Measurements from ENCODE around the gene RASGEF1C. TPM values are rescaled to one million over a fixed set of nuclear protein-coding genes. Genes with fewer than 3 reads are reported as not detected.

RASGEF1C gene
- total and polyA plus RNA-seq, 8 donors = 0.20 to 6.8 (median 0.86) TPM; not detected in 4

- intact Hi-C loops (cut with DNase I; ENCODE audit: low total_unique reads) = loop anchor here (10.0 kb wide), 1 partner anchor 174 kb away; no protein-coding TSS in a partner anchor
- 94 to 100% (median 99%) methylated on average over 7 to 8 of the region's 8 CpGs for WGBS, 5 donors
- TF ChIP-seq CTCF (IDR thresholded peaks at IDR 0.05) (no peak), POLR2AphosphoS5 (IDR thresholded peaks at IDR 0.05) (no peak), EP300 (IDR thresholded peaks at IDR 0.05) (no peak), POLR2A (IDR thresholded peaks at IDR 0.05) (no peak)
Observed at GRCh38 chr5:180088561-180088960, 120.5 kb downstream of the RASGEF1C start.

GRCh38 chr5:180086816-180087399 lies 122.1 kb downstream of the RASGEF1C start:
- intact Hi-C loops (cut with DNase I; ENCODE audit: low total_unique reads) = loop anchor here (10.0 kb wide), 1 partner anchor 172 kb away; no protein-coding TSS in a partner anchor

More at GRCh38 chr5:180088561-180088960, 120.5 kb downstream of the RASGEF1C start:
- Histone ChIP-seq H3K4me1 (peaks cover 6 to 34% (median 31%) of the 10 kb centered on the region in 4 donors), H3K36me3 (no peaks in the 10 kb centered on the region), H3K4me3 (no peak overlapping the region), H3K27ac (no peak overlapping the region), H3K9me3 (no peaks in the 10 kb centered on the region), H3K27me3 (no peaks in the 10 kb centered on the region)
- no peak for DNase-seq

GRCh38 chr5:180085837-180086236 lies 123.2 kb downstream of the RASGEF1C start:
- intact Hi-C loops (cut with DNase I; ENCODE audit: low total_unique reads) = loop anchor here (10.0 kb wide), 1 partner anchor 171 kb away; no protein-coding TSS in a partner anchor
- TF ChIP-seq POLR2AphosphoS5 (IDR thresholded peaks at IDR 0.05) (no peak), EP300 (IDR thresholded peaks at IDR 0.05) (no peak), CTCF (IDR thresholded peaks at IDR 0.05) (no peak), POLR2A (IDR thresholded peaks at IDR 0.05) (no peak)
- Histone ChIP-seq H3K4me1 (peaks cover 3 to 27% (median 23%) of the 10 kb centered on the region in 4 donors), H3K36me3 (no peaks in the 10 kb centered on the region), H3K4me3 (no peak overlapping the region), H3K9me3 (no peaks in the 10 kb centered on the region), H3K27ac (no peak overlapping the region), H3K27me3 (peaks cover 0 to 3% (median 0%) of the 10 kb centered on the region in 3 donors)
- whole genome bisulfite sequencing, 5 donors = 47 to 57% (median 52%) methylated on average over 7 of the region's 7 CpGs
- DNase-seq = no peak

More at GRCh38 chr5:180086816-180087399, 122.1 kb downstream of the RASGEF1C start:
- H3K27ac ChIP-seq = no peak overlapping the region
- no peaks in the 10 kb centered on the region for H3K36me3 ChIP-seq
- H3K27me3 ChIP-seq = no peaks in the 10 kb centered on the region
- no peak for DNase-seq
- no peaks in the 10 kb centered on the region for H3K9me3 ChIP-seq
- H3K4me1 ChIP-seq = peaks cover 6 to 34% (median 31%) of the 10 kb centered on the region in 4 donors
- H3K4me3 ChIP-seq = no peak overlapping the region
- TF ChIP-seq POLR2A (IDR thresholded peaks at IDR 0.05) (no peak), CTCF (IDR thresholded peaks at IDR 0.05) (no peak), POLR2AphosphoS5 (IDR thresholded peaks at IDR 0.05) (no peak), EP300 (IDR thresholded peaks at IDR 0.05) (no peak)
- WGBS, 5 donors = 76 to 83% (median 81%) methylated on average over 11 of the region's 11 CpGs

- intact Hi-C loops (cut with DNase I; ENCODE audit: low total_unique reads) = loop anchor here (10.0 kb wide), 1 partner anchor 170 kb away; no protein-coding TSS in a partner anchor
Observed at GRCh38 chr5:180084638-180085561, 124.1 kb downstream of the RASGEF1C start.

More at GRCh38 chr5:180084638-180085561, 124.1 kb downstream of the RASGEF1C start:
- TF ChIP-seq CTCF (IDR thresholded peaks at IDR 0.05) = no peak
- peak in 2 of 3 donors; percentile 82 to 84 for TF ChIP-seq POLR2AphosphoS5 (IDR thresholded peaks at IDR 0.05)
- DNase-seq = peak; percentile 83 to 91
- H3K9me3 ChIP-seq = no peaks in the 10 kb centered on the region
- H3K4me1 ChIP-seq = peaks cover 0 to 18% (median 14%) of the 10 kb centered on the region in 4 donors
- peaks cover 0 to 8% (median 0%) of the 10 kb centered on the region in 3 donors for H3K27me3 ChIP-seq
- WGBS, 5 donors = 27 to 43% (median 34%) methylated on average over 10 to 13 of the region's 13 CpGs
- no peaks in the 10 kb centered on the region for H3K36me3 ChIP-seq
- peak overlapping the region; percentile 12 to 55 (median 15) for H3K27ac ChIP-seq
- no peak overlapping the region for H3K4me3 ChIP-seq
